H9 (cell line): ENCODE results near the gene CYP2U1. TPM values are rescaled to one million over a fixed set of nuclear protein-coding genes. Genes with fewer than 3 reads are reported as not detected.

Experiments used
- DNase-seq: peaks from one replicate; pipeline ENCODE4 v3.0.0-alpha.2; 2017
- H2AFZ ChIP-seq: one replicate; pipeline ENCODE4 v1.6.1; 2013; ENCODE audit warnings: mild to moderate bottlenecking, low read length, control low read depth, moderate library complexity
- H2AK5ac ChIP-seq: 2 replicates; pipeline ENCODE4 v1.6.1; 2013; ENCODE audit warnings: low read length, control low read depth, mixed read lengths; ENCODE audit not compliant: insufficient read length
- H2BK120ac ChIP-seq: one replicate; pipeline ENCODE4 v1.6.1; 2013; ENCODE audit warnings: low read depth, mild to moderate bottlenecking, low read length, control low read depth, inconsistent platforms; ENCODE audit not compliant: poor library complexity, severe bottlenecking
- H2BK12ac ChIP-seq: 2 replicates; pipeline ENCODE4 v1.6.1; 2013; ENCODE audit warnings: low read length, control low read depth, mixed read lengths, low read depth; ENCODE audit not compliant: insufficient read length
- H2BK15ac ChIP-seq: 2 replicates; pipeline ENCODE4 v1.6.1; 2013; ENCODE audit warnings: low read depth, low read length, control low read depth
- H2BK20ac ChIP-seq: one replicate; pipeline ENCODE4 v1.6.1; 2013; ENCODE audit warnings: low read depth, mild to moderate bottlenecking, low read length, control low read depth, inconsistent platforms; ENCODE audit not compliant: poor library complexity, severe bottlenecking
- H2BK5ac ChIP-seq: 2 replicates; pipeline ENCODE4 v1.6.1; 2013; ENCODE audit warnings: low read length, control low read depth, mixed read lengths; ENCODE audit not compliant: insufficient read length
- H3K14ac ChIP-seq: 2 replicates; pipeline ENCODE4 v1.6.1; 2013; ENCODE audit warnings: low read length, control low read depth; ENCODE audit not compliant: insufficient read depth
- H3K18ac ChIP-seq: 2 replicates; pipeline ENCODE4 v1.6.1; 2013; ENCODE audit warnings: low read depth, mild to moderate bottlenecking, mixed read lengths, low read length, control low read depth; ENCODE audit not compliant: insufficient read length
- H3K23ac ChIP-seq: 2 replicates; pipeline ENCODE4 v1.6.1; 2013; ENCODE audit warnings: low read length, control low read depth, mixed read lengths, low read depth; ENCODE audit not compliant: insufficient read length
- H3K23me2 ChIP-seq: 2 replicates; pipeline ENCODE4 v1.6.1; 2013; ENCODE audit warnings: low read depth, mild to moderate bottlenecking, mixed read lengths, low read length, control low read depth; ENCODE audit not compliant: insufficient read length, poor library complexity, severe bottlenecking
- H3K27ac ChIP-seq: 2 replicates; pipeline ENCODE4 v1.5.1; 2013; ENCODE audit warnings: low read length, control low read depth, mixed read lengths, low read depth; ENCODE audit not compliant: insufficient read length
- H3K27me3 ChIP-seq: 2 replicates; pipeline ENCODE4 v1.6.1; 2013; ENCODE audit warnings: low read length, control low read depth, inconsistent platforms; ENCODE audit not compliant: insufficient read depth
- H3K4ac ChIP-seq: 2 replicates; pipeline ENCODE4 v1.6.1; 2013; ENCODE audit warnings: low read depth, mild to moderate bottlenecking, control low read depth, inconsistent platforms, low read length, moderate library complexity
- H3K4me1 ChIP-seq: 2 replicates; pipeline ENCODE4 v1.6.1; 2013; ENCODE audit warnings: low read length, control low read depth, inconsistent platforms; ENCODE audit not compliant: insufficient read depth
- H3K4me2 ChIP-seq: 2 replicates; pipeline ENCODE4 v1.6.1; 2013; ENCODE audit warnings: low read length, control low read depth, mixed read lengths; ENCODE audit not compliant: insufficient read length, insufficient read depth
- H3K56ac ChIP-seq: 2 replicates; pipeline ENCODE4 v1.6.1; 2013; ENCODE audit warnings: low read depth, mild to moderate bottlenecking, mixed read lengths, low read length, control low read depth; ENCODE audit not compliant: insufficient read length
- H3K79me1 ChIP-seq: 2 replicates; pipeline ENCODE4 v1.6.1; 2013; ENCODE audit warnings: low read depth, mild to moderate bottlenecking, moderate library complexity, low read length, control low read depth, inconsistent platforms; ENCODE audit not compliant: insufficient read depth, poor library complexity, severe bottlenecking
- H3K79me2 ChIP-seq: 2 replicates; pipeline ENCODE4 v1.6.1; 2013; ENCODE audit warnings: low read length, control low read depth, inconsistent platforms; ENCODE audit not compliant: insufficient read depth
- H3K9ac ChIP-seq: 2 replicates; pipeline ENCODE4 v1.6.1; 2013; ENCODE audit warnings: low read length, control low read depth, mixed read lengths; ENCODE audit not compliant: insufficient read length; ENCODE audit errors: extremely low read depth
- H3K9me3 ChIP-seq: one replicate; pipeline ENCODE4 v1.6.1; 2013; ENCODE audit warnings: low read depth, low read length, inconsistent platforms; ENCODE audit not compliant: control insufficient read depth
- H3T11ph ChIP-seq: one replicate; pipeline ENCODE4 v1.6.1; 2013; ENCODE audit warnings: mild to moderate bottlenecking, low read length, control low read depth, inconsistent platforms
- H4K20me1 ChIP-seq: one replicate; pipeline ENCODE4 v1.6.1; 2013; ENCODE audit not compliant: control insufficient read depth, insufficient read length, insufficient read depth
- H4K5ac ChIP-seq: 2 replicates; pipeline ENCODE4 v1.6.1; 2013; ENCODE audit warnings: low read depth, mild to moderate bottlenecking, mixed read lengths, low read length, control low read depth; ENCODE audit not compliant: insufficient read length
- H4K8ac ChIP-seq: replicated peaks from 2 replicates; pipeline ENCODE4 v1.6.1; 2013; ENCODE audit warnings: low read length, control low read depth, mixed read lengths, low read depth; ENCODE audit not compliant: insufficient read length
- H4K91ac ChIP-seq: 2 replicates; pipeline ENCODE4 v1.6.1; 2013; ENCODE audit warnings: low read depth, mild to moderate bottlenecking, moderate library complexity, mixed read lengths, low read length, control low read depth; ENCODE audit not compliant: insufficient read length
- H3K27ac Mint-ChIP-seq, 3 experiments: 2 replicates in 2 of 3; 3 replicates in 1 of 3; pipeline ENCODE4 v1.8.0; 2020 to 2021; ENCODE audit warnings: mixed read lengths in 3 of 3, mild to moderate bottlenecking in 1 of 3, moderate library complexity in 1 of 3
- H3K27me3 Mint-ChIP-seq: 2 replicates; pipeline ENCODE4 v1.8.0; 2021; ENCODE audit warnings: low read depth, mild to moderate bottlenecking, moderate library complexity, mixed read lengths
- H3K36me3 Mint-ChIP-seq, 3 experiments: 2 replicates in 2 of 3; 3 replicates in 1 of 3; pipeline ENCODE4 v1.8.0; 2020 to 2021; ENCODE audit warnings: low read depth in 3 of 3, mixed read lengths in 3 of 3; ENCODE audit not compliant: insufficient read depth in 1 of 3
- H3K4me1 Mint-ChIP-seq, 2 experiments: 2 replicates each; pipeline ENCODE4 v1.8.0; 2020; ENCODE audit warnings: mixed read lengths in 2 of 2
- H3K4me3 Mint-ChIP-seq, 2 experiments: 2 replicates in 1 of 2; 3 replicates in 1 of 2; pipeline ENCODE4 v1.8.0; 2020 to 2021; ENCODE audit warnings: mild to moderate bottlenecking in 2 of 2, mixed read lengths in 2 of 2, moderate library complexity in 1 of 2
- H3K9me3 Mint-ChIP-seq, 2 experiments: 2 replicates in 1 of 2; 3 replicates in 1 of 2; pipeline ENCODE4 v1.8.0; 2020; ENCODE audit warnings: mild to moderate bottlenecking in 2 of 2, mixed read lengths in 2 of 2, moderate library complexity in 1 of 2
- WGBS: extraction: QIAGEN DNeasy Blood & Tissue Kit; methylation state at CpG from one replicate; pipeline ENCODE4 v1.1.7; 2013; ENCODE audit warnings: missing lambda C conversion rate, low lambda C conversion rate, mixed read lengths; ENCODE audit not compliant: insufficient read length; ENCODE audit errors: extremely low coverage; 5-methylcytosine and 5-hydroxymethylcytosine counted together
- total RNA-seq: library from RNA; stranded (reverse); gene quantifications from 2 replicates; pipeline ENCODE4 v1.2.1, GENCODE V29; 2021
- TF ChIP-seq, protein P1 (sequence below): fragments of 200-600 bp; sonication (generic); conservative IDR thresholded peaks from 3 replicates; pipeline ENCODE4 v1.8.0; 2021; ENCODE audit warnings: antibody characterized with exemption, mild to moderate bottlenecking

Gene CYP2U1
- total RNA-seq, 1 experiment from 2014 or later, result 9.6 TPM

DNA sequence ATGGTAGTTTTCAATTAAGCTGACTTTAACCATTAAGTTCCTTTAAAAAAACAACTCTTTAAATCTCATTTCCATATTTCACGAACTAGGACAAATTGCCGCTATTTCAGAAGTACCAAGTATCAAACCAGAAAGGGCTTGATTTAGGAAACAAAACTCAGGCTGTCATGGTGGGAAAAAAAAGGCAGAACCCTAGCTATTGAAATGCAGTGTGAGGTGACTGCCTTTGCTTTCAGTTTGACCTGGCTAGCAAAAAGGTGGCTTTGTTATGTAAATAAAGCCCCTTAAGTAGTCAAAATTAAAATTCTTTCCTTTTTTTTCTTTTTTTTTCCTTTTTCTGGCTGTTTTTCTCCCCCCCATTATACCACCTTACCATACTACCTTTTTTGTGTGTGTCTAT, 40.6 kb upstream of the CYP2U1 start:
- Histone ChIP-seq H2BK15ac (no peak overlapping the region), H3K14ac (no peak overlapping the region), H2AFZ (no peak overlapping the region), H2BK12ac (no peak overlapping the region), H4K91ac (no peak overlapping the region), H4K20me1 (no peaks in the 10 kb centered on the region), H4K8ac (no peak overlapping the region), H3K27ac (peak overlapping the region; percentile 81), H2BK120ac (no peak overlapping the region), H3T11ph (no peak overlapping the region), H3K4ac (no peak overlapping the region), H3K23me2 (no peaks in the 10 kb centered on the region), H3K9me3 (peaks cover 5% of the 10 kb centered on the region), H3K79me2 (no peaks in the 10 kb centered on the region), H3K27me3 (no peaks in the 10 kb centered on the region), H2BK20ac (no peak overlapping the region), H3K9ac (no peak overlapping the region), H3K4me2 (no peak overlapping the region), H2BK5ac (no peak overlapping the region), H3K23ac (no peak overlapping the region), H3K4me1 (peaks cover 2% of the 10 kb centered on the region; the same call in 1 of the 2 replicates), H3K18ac (no peak overlapping the region), H2AK5ac (no peak overlapping the region), H3K79me1 (no peaks in the 10 kb centered on the region), H3K56ac (no peak overlapping the region), H4K5ac (no peak overlapping the region)
- Mint-ChIP-seq H3K9me3 (peaks cover 49 to 55% of the 10 kb centered on the region in 2 experiments), H3K27me3 (no peaks in the 10 kb centered on the region), H3K27ac (peak overlapping the region; percentile 86 to 99 (median 98); a peak in 6 of 7 replicates), H3K4me3 (no peak overlapping the region), H3K36me3 (peaks cover 26 to 72% (median 51%) of the 10 kb centered on the region in 3 experiments), H3K4me1 (peaks cover 13 to 37% of the 10 kb centered on the region in 2 experiments)
- TF ChIP-seq, protein P1, sequence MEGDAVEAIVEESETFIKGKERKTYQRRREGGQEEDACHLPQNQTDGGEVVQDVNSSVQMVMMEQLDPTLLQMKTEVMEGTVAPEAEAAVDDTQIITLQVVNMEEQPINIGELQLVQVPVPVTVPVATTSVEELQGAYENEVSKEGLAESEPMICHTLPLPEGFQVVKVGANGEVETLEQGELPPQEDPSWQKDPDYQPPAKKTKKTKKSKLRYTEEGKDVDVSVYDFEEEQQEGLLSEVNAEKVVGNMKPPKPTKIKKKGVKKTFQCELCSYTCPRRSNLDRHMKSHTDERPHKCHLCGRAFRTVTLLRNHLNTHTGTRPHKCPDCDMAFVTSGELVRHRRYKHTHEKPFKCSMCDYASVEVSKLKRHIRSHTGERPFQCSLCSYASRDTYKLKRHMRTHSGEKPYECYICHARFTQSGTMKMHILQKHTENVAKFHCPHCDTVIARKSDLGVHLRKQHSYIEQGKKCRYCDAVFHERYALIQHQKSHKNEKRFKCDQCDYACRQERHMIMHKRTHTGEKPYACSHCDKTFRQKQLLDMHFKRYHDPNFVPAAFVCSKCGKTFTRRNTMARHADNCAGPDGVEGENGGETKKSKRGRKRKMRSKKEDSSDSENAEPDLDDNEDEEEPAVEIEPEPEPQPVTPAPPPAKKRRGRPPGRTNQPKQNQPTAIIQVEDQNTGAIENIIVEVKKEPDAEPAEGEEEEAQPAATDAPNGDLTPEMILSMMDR, result no peak
- WGBS, result no CpG with 5 or more reads among the region's 2 CpGs
- DNase-seq, result no peak
